NK-92 treated with Interleukin-12 subunit alpha and Interleukin-12 subunit beta, amount 100 ng/mL, for 24 hours (cell line): ENCODE results near the gene PTPRG.
"Not testable (repeated sequence)": the region's sequence is repeated elsewhere in the genome, so short reads cannot be mapped to it uniquely, and the experiment has no call there.

Experiments used
- DNase-seq: peaks from one replicate; lab custom pipeline; 2025; lab: John Stamatoyannopoulos, UW

PTPRG gene

GRCh38 chr3:62011666-62012065, 450.3 kb downstream of the PTPRG start:
- DNase-seq: no peak

DNA sequence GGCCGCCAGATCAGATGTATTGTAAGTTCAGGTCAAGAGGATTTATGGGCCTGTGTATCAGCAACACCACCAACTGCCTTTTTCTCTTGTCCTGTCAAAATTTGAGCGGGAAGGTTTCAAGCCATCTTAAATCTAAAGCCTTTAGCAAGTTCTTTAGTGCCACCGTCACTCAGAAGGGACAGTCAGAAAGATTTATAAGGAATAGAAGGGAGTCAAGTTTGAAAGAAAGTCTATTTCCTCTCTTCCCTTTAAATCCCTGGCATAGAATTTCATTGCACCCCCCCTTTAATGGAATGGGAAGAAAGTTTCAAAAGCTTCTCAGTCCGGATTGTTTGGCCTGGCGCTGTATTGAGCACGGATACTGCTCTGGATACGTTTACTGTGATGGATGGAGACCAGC, 452.6 kb downstream of the PTPRG start:
- DNase-seq: no peak

DNA sequence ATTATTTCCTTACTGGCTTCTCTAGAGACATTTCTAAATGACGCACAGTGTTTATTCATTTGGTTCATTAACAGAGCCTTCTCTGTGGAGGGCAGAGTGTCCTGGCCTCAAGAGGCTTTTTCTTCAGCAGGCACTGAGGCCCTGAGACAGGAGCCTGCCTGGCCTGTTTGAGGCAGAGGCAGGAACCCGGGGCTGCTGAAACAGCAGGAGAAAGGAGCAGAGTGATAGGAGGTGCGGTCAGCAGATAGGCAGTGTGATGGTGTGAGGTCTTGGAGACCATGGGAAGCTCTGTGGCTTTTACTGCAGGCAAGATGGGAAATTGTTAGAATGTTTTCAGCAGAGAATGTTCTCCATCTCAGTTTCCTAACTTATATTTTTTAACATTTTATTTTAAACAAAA, 453.7 kb downstream of the PTPRG start:
- no peak for DNase-seq

GRCh38 chr3:62019906-62020305, 458.5 kb downstream of the PTPRG start:
- no peak for DNase-seq

DNA sequence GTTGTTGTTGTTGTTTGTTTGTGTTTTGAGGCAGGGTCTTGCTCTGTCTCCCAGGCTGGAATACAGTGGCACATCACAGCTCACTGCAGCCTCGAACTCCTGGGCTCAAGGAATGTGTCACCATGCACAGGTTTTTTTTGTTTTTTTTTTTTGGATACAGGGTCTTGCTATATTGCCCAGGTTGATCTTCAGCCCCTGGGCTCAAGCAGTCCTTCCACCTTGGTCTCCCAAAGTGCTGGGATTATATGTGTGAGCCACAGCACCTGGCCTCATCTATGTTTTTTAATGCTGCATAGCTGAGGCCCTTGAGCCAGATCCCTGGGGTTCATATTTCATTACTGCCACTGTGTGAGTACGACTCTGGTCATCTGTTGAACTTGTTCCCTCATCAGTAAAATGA, 459.3 kb downstream of the PTPRG start:
- no peak for DNase-seq

DNA sequence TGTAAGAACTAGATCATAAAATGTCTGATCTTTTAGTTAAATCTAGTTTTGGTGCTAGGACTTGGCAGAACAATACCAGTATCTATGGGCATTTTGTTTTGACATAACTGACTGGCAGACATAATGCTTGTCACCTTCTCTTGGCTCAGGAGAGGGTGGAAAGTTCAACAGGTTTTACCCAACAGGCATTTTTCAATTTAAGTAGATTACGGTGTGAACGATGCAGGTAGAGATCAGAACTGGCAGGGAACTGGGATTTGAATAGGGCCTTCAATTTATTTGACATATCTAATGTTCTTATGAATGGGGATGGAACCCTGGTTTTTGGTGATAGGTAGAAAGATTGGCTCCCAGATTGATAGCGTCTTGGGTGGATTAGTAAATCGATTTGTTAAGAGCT, 460.9 kb downstream of the PTPRG start:
- DNase-seq: no peak

DNA sequence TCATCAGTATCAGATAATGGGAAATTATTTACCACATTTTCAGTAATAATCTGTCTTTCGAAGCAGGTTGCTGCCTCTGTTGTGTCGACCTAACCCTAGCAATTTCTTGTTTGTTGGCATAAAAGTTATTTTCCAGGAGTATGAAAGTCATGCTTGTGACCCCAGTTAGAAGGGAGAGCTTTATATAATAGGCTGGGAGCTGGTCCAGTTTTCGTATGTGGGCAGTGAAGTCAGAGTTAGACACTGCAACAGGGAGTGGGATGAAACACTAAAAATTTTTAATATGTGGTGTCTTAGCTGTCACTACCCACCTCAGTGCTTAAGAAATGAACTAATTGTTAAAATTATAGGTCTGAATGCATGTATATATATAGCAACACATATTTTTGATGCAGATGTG, 463.5 kb downstream of the PTPRG start:
- DNase-seq: no peak

GRCh38 chr3:62025913-62026312, 464.5 kb downstream of the PTPRG start:
- DNase-seq: no peak

GRCh38 chr3:62027241-62027640, 465.9 kb downstream of the PTPRG start:
- DNase-seq: no peak

GRCh38 chr3:62027796-62028195, 466.4 kb downstream of the PTPRG start:
- DNase-seq: no peak

DNA sequence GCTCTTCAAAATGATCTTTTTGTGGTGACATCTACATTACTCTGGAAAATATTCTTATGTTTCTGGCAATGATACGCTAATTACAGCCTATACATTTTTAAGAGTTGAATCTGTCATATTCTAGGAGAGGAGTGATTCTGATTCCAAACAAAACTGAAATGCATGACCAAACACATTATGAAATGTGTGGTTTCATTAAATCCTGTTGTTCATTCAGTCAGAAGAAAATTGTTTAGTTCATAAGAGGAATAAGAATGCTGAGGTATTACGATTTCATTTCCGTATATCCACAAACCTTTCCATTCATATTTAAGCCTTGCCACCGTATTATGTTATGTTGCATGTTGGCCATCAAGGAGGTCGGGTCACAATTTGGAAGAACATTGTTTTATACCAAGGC, 466.9 kb downstream of the PTPRG start:
- DNase-seq: no peak

- DNase-seq: no peak
These were observed 471.4 kb downstream of the PTPRG start for GRCh38 chr3:62032738-62033137.

- no peak for DNase-seq
These were observed 474.2 kb downstream of the PTPRG start for GRCh38 chr3:62035402-62036057.

GRCh38 chr3:62036726-62037125, 475.4 kb downstream of the PTPRG start:
- no peak for DNase-seq

DNA sequence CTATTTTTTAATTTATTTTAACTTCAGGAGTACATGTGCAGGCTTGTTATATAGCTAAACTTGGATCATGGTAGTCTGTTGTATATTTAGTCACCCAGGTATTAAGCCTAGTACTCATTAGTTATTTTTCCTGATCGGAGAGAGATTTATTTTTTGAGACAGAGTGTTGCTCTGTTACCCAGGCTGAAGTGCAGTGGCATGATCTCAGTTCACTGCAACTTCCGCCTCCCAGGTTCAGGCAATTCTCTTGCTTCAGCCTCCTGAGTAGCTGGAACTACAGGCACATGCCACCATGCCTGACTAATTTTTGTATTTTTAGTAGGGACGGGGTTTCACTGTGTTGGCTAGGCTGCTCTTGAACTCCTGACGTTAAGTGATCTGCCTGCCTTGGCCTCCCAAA, 477.4 kb downstream of the PTPRG start:
- not testable (repeated sequence) for DNase-seq

DNA sequence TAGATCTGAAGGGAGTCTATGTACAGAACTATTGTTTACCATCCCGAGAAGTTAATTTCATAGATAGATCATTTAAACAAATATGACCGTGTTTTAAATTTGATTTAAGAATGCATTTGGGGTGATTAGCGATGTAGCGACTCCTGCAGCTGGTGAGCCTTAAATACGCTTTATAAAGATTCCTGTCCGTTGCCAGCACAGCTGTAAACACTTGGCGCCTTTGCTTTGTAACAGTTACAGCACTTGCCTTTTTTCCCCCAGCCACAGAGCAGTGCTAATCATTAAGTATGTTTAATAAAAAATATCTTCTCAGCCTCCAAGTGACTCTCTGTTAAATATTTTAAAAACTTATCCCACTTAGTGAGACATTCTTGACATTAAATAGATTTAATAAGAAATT, 478.2 kb downstream of the PTPRG start:
- DNase-seq: no peak

DNA sequence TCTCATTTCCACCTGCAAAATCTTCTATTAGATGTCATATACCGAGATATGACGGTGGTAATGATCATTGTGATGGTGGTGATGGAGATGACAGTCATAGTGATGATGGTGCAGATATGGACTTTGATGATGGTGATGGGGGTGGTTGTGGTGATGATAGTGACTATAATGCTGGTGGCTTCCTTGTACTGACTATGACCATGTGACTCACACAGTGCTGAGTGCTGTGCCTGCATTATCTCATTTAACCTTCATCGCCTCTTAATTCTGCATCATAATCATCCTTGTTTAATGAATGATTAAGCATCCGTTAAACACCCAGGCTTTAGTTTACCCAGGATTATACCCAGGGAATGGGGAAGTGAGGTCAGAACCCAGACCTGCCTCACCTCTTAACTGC, 480.3 kb downstream of the PTPRG start:
- no peak for DNase-seq

DNA sequence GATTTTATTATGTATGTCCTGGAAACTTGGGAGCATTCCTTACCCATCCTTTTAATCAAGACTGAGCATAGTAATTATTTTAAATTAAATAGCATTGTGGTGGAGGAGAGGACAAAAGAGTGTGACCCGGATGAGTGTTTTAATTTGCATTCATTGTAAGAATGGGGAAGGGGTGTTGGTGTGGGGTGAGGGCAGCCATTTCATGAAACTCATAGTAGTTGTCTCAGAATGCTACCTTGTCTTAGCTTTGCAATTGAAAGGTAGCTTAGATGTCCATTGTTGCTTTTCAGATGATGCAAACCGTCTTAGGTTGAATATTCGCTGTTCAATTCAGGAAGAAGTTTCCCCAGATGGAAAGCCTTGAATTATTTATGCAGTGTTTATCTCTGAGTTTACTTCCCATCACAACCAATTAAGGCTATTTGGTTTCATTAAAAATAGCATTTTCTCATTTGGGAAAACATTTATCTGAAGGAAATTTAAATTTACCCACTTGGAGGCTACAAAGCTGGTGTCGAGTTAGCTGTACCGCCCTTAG, 483.6 kb downstream of the PTPRG start:
- no peak for DNase-seq

DNA sequence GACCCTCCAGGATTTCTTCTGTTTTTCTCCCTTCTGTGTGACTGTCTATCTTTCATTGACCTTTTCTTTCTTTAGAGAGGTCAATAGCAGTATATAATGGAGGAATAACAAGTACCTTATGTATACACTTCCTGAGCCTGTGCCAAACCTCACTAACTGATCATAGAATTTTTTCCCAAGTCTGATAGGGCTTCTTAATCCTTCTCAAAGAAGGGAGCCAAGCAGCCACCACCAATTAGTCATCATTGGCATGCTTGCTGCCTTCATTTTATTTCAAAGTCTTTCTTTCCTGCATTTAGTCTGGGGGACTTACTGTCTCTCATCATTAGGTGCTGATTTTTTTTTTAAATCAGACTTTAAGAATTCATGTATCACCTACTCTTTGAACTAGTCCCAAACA, 485.0 kb downstream of the PTPRG start:
- no peak for DNase-seq

DNA sequence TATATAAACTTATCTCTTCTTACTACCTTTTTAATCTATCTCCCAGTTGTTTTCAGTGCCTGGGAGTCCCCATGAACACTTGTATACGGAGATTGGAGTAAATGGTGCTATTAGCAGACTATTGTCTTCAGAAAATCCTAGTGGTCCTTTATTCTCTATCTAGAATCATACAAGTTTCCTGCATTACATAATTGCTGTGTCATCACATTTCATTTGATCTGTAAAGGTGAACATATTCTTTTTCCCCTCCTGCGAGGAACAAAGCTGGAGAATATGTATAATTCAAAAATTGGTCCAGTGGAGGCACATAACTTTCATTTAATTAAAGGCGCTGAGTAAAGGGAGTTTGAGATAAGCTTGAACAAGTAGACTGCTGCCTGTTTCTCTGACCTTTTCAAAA, 487.2 kb downstream of the PTPRG start:
- no peak for DNase-seq

DNA sequence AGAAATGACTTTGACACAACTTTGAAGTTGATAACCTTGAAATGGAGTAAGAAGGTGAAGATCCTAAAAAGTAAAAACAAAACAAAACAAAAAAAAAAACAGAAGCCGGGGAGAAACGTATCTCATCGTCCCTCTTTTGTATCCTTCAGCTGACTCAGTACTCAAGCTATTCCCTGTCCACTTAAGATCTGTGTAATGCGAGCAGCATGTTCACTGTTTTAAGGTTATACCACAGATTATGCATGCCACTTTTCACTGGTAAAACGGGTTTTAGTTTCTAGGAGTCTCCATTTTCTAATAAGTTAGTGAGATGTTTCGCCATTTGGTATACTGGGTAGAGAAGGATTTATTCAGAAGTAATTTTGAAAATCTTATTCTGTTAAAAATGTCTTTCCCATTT, 487.7 kb downstream of the PTPRG start:
- DNase-seq: no peak

GRCh38 chr3:62051506-62051905, 490.1 kb downstream of the PTPRG start:
- DNase-seq: no peak

DNA sequence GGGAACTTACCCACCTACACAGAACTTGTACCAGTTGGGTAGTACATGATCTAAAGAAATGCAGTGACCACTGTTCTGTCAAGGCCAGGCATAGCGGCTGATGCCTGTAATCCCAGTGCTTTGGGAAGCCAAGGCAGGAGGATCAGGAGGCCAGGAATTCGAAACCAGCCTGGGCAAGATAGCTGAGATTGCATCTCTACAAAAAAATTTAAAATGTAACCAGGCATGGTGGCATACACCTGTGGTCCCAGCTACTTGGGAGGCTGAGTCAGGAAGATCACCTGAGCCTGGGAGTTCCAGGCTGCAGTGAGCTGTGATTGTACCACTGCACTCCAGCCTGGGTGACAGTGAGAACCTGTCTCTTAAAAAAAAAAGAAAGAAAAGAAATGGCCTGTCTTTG, 491.0 kb downstream of the PTPRG start:
- DNase-seq: no peak

- DNase-seq: no peak
These were observed 495.3 kb downstream of the PTPRG start for GRCh38 chr3:62056658-62057057.
